Endothelial cell of umbilical vein (primary cell): Measurements from ENCODE around the gene TBC1D10B. TPM values are rescaled to one million over a fixed set of nuclear protein-coding genes. Genes with fewer than 3 reads are reported as not detected.
"Not testable (repeated sequence)": the region's sequence is repeated elsewhere in the genome, so short reads cannot be mapped to it uniquely, and the experiment has no call there.

Experiments used
- BruUV-seq: library from RNA; stranded (reverse); fragments of 400-500 nt; replicated peaks from 2 replicates; lab custom pipeline; 2021; lab: Mats Ljungman, UMichigan
- CTCF ChIA-PET: fragments of 300-600, 350-600 bp; sonication (Branson Sonifier 250); formaldehyde crosslinking; loops from one replicate; lab custom pipeline; 2021; ENCODE audit warnings: antibody characterized with exemption, inconsistent platforms; lab: Charles Lee
- POLR2A ChIA-PET: fragments of 300-600, 350-600 bp; sonication (Branson Sonifier 250); formaldehyde crosslinking; loops from one replicate; lab custom pipeline; 2021; ENCODE audit warnings: antibody characterized with exemption, inconsistent platforms; lab: Charles Lee
- DNase-seq: peaks from one replicate; pipeline ENCODE4 v3.0.0-alpha.2; 2011; ENCODE audit warnings: low read depth, low spot score
- FAIRE-seq: peaks from 2 replicates; lab custom pipeline; 2011; peaks lifted over from hg19 to GRCh38; lab: Jason Lieb, UNC
- H2AFZ ChIP-seq: 2 replicates; pipeline ENCODE4 v1.6.0; 2012; ENCODE audit warnings: low read depth, low read length, control low read depth, inconsistent platforms
- H3K27ac ChIP-seq: 2 replicates; pipeline ENCODE4 v1.5.1; 2011; ENCODE audit warnings: low read depth, mild to moderate bottlenecking, control low read depth, low read length, moderate library complexity; ENCODE audit not compliant: insufficient read depth
- H3K27me3 ChIP-seq, 2 experiments: 2 replicates each; pipeline versions ENCODE4 v1.6.0 to v1.6.1; 2011; ENCODE audit warnings: low read length in 2 of 2, mixed read lengths in 1 of 2; ENCODE audit not compliant: control insufficient read depth in 2 of 2, insufficient read depth in 2 of 2
- H3K36me3 ChIP-seq, 2 experiments: 2 replicates in 1 of 2; 3 replicates in 1 of 2; pipeline ENCODE4 v1.5.1; 2011; ENCODE audit warnings: low read length in 2 of 2, mild to moderate bottlenecking in 1 of 2, moderate library complexity in 1 of 2; ENCODE audit not compliant: control insufficient read depth in 2 of 2, insufficient read depth in 2 of 2; ENCODE audit errors: extremely low read depth in 1 of 2
- H3K4me1 ChIP-seq: 3 replicates; pipeline ENCODE4 v1.5.1; 2011; ENCODE audit warnings: mild to moderate bottlenecking, low read length; ENCODE audit not compliant: control insufficient read depth, insufficient read depth; ENCODE audit errors: extremely low read depth
- H3K4me2 ChIP-seq: 2 replicates; pipeline ENCODE4 v1.6.1; 2011; ENCODE audit warnings: low read length, control low read depth, mixed read lengths; ENCODE audit not compliant: insufficient read depth
- H3K4me3 ChIP-seq, 3 experiments: fragments of 200-600 bp in 1 of 3; sonication (generic), shearing (Covaris generic) in 1 of 3; replicated peaks in 1 of 3; 2 replicates each; pipeline ENCODE4 v1.5.1; 2011 to 2016; ENCODE audit warnings: control low read depth in 3 of 3, low read length in 3 of 3, mild to moderate bottlenecking in 2 of 3, inconsistent platforms in 1 of 3, low read depth in 1 of 3, moderate library complexity in 1 of 3; ENCODE audit not compliant: insufficient read depth in 1 of 3
- H3K79me2 ChIP-seq: 2 replicates; pipeline ENCODE4 v1.6.0; 2012; ENCODE audit warnings: low read length, inconsistent platforms; ENCODE audit not compliant: control insufficient read depth, insufficient read depth
- H3K9ac ChIP-seq: replicated peaks from 2 replicates; pipeline ENCODE3; 2011; ENCODE audit warnings: low read length, control low read depth; ENCODE audit not compliant: insufficient read depth; ENCODE audit errors: extremely low read depth
- H3K9me1 ChIP-seq: replicated peaks from 3 replicates; pipeline ENCODE4 v1.6.0; 2011; ENCODE audit warnings: mild to moderate bottlenecking, low read length; ENCODE audit not compliant: control insufficient read depth, insufficient read depth; ENCODE audit errors: extremely low read depth
- H3K9me3 ChIP-seq: replicated peaks from 2 replicates; pipeline ENCODE4 v1.5.1; 2012; ENCODE audit warnings: low read length, inconsistent platforms; ENCODE audit not compliant: control insufficient read depth, insufficient read depth
- H4K20me1 ChIP-seq: replicated peaks from 2 replicates; pipeline ENCODE3; 2011; ENCODE audit warnings: mild to moderate bottlenecking, low read length; ENCODE audit not compliant: control insufficient read depth, insufficient read depth; ENCODE audit errors: extremely low read depth
- POLR2AphosphoS5 ChIP-seq: IDR thresholded peaks from 2 replicates; pipeline ENCODE4 v1.6.1; 2012; ENCODE audit warnings: low read depth, mild to moderate bottlenecking, control low read depth, low read length, moderate library complexity; ENCODE audit not compliant: insufficient read depth
- dilution Hi-C: fragments of 300-500 bp; cut with MboI; formaldehyde crosslinking; loops from one replicate; pipeline ENCODE4 v1.15.0; 2019; ENCODE audit warnings: low sequenced_read_pairs; ENCODE audit not compliant: extremely low pct_ligation_motif_present
- intact Hi-C: fragments of 100-400 bp; cut with micrococcal nuclease; formaldehyde crosslinking; loops from one replicate; pipeline ENCODE4 v1.10.0; 2022
- polyA plus RNA-seq, 4 experiments: library from polyadenylated mRNA; depleted of rRNA in 3 of 4; stranded (reverse) in 3 of 4; unstranded in 1 of 4; fragments of >200 nt; gene quantifications; 2 replicates each; pipeline versions ENCODE4 v1.2.1 to v1.2.3, GENCODE V29; 2011 to 2012; ENCODE audit warnings: missing spikeins in 1 of 4
- total RNA-seq: library from RNA; stranded (reverse); gene quantifications from 2 replicates; pipeline ENCODE4 v1.2.3, GENCODE V29; 2021

TBC1D10B gene
- total and polyA plus RNA-seq, 2 donors (not counting 3 experiments of a cell fraction or from before 2014, with no cell fraction given): 37.0 to 63.0 TPM

DNA sequence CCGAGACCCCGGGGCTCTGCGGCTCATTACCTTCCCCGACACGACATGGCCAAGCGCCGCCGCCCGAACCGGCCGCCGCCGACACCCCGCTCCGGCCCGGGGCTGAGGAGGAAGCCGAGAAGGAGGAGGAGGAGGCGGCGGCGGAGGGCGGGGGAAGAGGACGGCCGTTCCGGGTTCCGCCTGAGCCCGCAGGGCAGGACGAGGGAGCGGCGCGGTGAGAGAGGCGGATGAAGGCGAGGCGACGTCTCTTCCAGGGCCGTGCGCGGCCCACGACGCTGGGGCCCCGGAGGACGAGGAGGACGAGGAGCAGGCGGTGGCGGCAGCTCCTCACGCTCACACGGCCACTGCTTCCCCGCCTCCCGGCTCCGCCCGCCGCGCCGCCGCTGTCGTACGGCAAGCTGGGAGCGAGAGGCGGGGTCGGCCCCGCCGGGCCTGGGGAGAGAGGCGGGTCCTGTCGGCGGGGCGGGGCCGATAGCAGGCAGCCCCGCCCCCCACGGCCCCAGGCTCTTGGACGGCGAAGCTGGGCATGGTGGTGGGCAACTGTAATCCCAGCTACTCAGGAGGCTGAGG is 35.2 kb downstream of the TBC1D10B start:
- not testable (repeated sequence) for H3K27me3 ChIP-seq

DNA sequence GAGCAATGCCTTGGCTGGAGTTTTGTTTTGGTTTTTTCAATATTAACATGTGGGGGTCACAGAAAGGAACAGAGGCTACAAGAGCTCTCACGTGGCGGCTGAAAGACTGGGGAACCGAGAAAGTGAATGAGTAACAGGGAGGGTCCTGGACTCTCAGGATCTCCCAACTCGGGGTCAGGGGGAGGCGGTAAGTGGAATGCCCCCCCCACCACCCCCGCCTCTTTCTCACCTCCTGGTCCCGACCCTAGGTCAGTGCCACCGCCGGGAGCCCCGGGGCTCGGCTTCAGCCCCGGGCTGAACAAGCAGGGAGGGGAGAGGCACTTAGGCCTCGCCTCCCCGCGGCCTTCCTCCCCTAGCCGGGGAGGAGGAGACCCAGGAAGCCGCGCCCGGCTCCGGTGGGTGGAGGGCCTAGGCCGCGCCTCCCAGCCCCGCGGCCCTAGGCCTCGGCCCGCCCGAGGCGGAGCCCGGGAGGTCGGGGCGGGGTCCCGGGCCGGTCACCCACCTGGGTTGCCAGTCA is 35.8 kb downstream of the TBC1D10B start:
- H3K4me1 ChIP-seq, FAIRE-seq, H3K36me3 ChIP-seq, H2AFZ ChIP-seq, H3K9ac ChIP-seq, POLR2A ChIA-PET, dilution Hi-C loops, H3K27me3 ChIP-seq, H3K9me3 ChIP-seq, H3K9me1 ChIP-seq, H3K27ac ChIP-seq, H4K20me1 ChIP-seq, BruUV-seq: not testable (repeated sequence)
- CTCF ChIA-PET: interaction anchor here (1.1 kb wide), 1 partner anchor 10 kb away, joined by 4 read pairs; no protein-coding TSS in a partner anchor
- Histone ChIP-seq H3K79me2 (peaks cover 20% of the 10 kb centered on the region), H3K4me3 (peak overlapping the region; percentile 42 to 72 (median 59)), H3K4me2 (peak overlapping the region; percentile 21)
- DNase-seq: peak; percentile 44
- intact Hi-C loops: loop anchor here (2.0 kb wide), 1 partner anchor 36 kb away; the partner anchor contains the start of gene TBC1D10B

More for the DNA sequence above, 35.2 kb downstream of the TBC1D10B start:
- H3K9me3 ChIP-seq, FAIRE-seq, dilution Hi-C loops, BruUV-seq, H3K9me1 ChIP-seq, H3K4me1 ChIP-seq, H4K20me1 ChIP-seq, H3K36me3 ChIP-seq: not testable (repeated sequence)
- DNase-seq: peak; percentile 82
- Histone ChIP-seq H3K9ac (peak overlapping the region; percentile 16), H2AFZ (peak overlapping the region; percentile 88), H3K27ac (peak overlapping the region; percentile 63), H3K4me3 (peak overlapping the region; percentile 54 to 72 (median 56)), H3K79me2 (peaks cover 18% of the 10 kb centered on the region), H3K4me2 (peak overlapping the region; percentile 61)
- ChIA-PET CTCF (interaction anchor here (1.1 kb wide), 2 partner anchors 9 to 243 kb away, joined by 3 to 4 read pairs; no protein-coding TSS in a partner anchor), POLR2A (interaction anchor here (0.7 to 0.8 kb wide), 2 partner anchors 36 to 80 kb away, joined by 3 read pairs; no protein-coding TSS in a partner anchor)
- peak; percentile 40 for TF ChIP-seq POLR2AphosphoS5
- intact Hi-C loops: loop anchor here (1.0 to 2.0 kb wide), 3 partner anchors 15 to 36 kb away; partner anchors contain the start of gene TBC1D10B

- intact Hi-C loops, H3K9me1 ChIP-seq, H3K36me3 ChIP-seq, CTCF ChIA-PET, POLR2A ChIA-PET, DNase-seq, H4K20me1 ChIP-seq, FAIRE-seq, H3K4me1 ChIP-seq, H3K9me3 ChIP-seq, H3K9ac ChIP-seq, H3K27me3 ChIP-seq, H3K4me3 ChIP-seq, dilution Hi-C loops, H3K27ac ChIP-seq, BruUV-seq, H3K4me2 ChIP-seq, H2AFZ ChIP-seq: not testable (repeated sequence)
- H3K79me2 ChIP-seq: peaks cover 25% of the 10 kb centered on the region
These were observed 46.1 kb downstream of the TBC1D10B start for GRCh38 chr16:30324220-30324619.

GRCh38 chr16:30318647-30319046 is 51.6 kb downstream of the TBC1D10B start:
- POLR2A ChIA-PET, H3K27ac ChIP-seq, H3K9me1 ChIP-seq, H4K20me1 ChIP-seq, H3K9me3 ChIP-seq, intact Hi-C loops, BruUV-seq, dilution Hi-C loops, H3K9ac ChIP-seq, H3K4me1 ChIP-seq, CTCF ChIA-PET, H2AFZ ChIP-seq, H3K4me2 ChIP-seq, H3K36me3 ChIP-seq, H3K4me3 ChIP-seq, DNase-seq, H3K27me3 ChIP-seq, FAIRE-seq: not testable (repeated sequence)
- H3K79me2 ChIP-seq: peaks cover 13% of the 10 kb centered on the region
